OCI-M2 (cell line): Measurements from ENCODE around the gene UTP25.
"Not testable (repeated sequence)": the region's sequence is repeated elsewhere in the genome, so short reads cannot be mapped to it uniquely, and the experiment has no call there.

ENCODE experiments used
- DNase-seq: peaks from one replicate; lab custom pipeline; 2025; ENCODE audit not compliant: unreplicated experiment; lab: John Stamatoyannopoulos, UW

The UTP25 gene

GRCh38 chr1:209895709-209896108 lies 67.9 kb downstream of the UTP25 start:
- DNase-seq = no peak

- DNase-seq = no peak
Measured at GRCh38 chr1:209896346-209896745, 68.6 kb downstream of the UTP25 start.

GRCh38 chr1:209898271-209898670 lies 70.5 kb downstream of the UTP25 start:
- DNase-seq = not testable (repeated sequence)

GRCh38 chr1:209898851-209899250 lies 71.1 kb downstream of the UTP25 start:
- DNase-seq = not testable (repeated sequence)

GRCh38 chr1:209899948-209900347 lies 72.2 kb downstream of the UTP25 start:
- DNase-seq = no peak

- DNase-seq = no peak
Measured at GRCh38 chr1:209900734-209901133, 73.0 kb downstream of the UTP25 start.

GRCh38 chr1:209901211-209901610 lies 73.4 kb downstream of the UTP25 start:
- no peak for DNase-seq

- not testable (repeated sequence) for DNase-seq
Measured at GRCh38 chr1:209904774-209905173, 77.0 kb downstream of the UTP25 start.
